Spleen (tissue), 11 donors: ENCODE measurements around the gene SH3BP5. TPM values are rescaled to one million over a fixed set of nuclear protein-coding genes. Genes with fewer than 3 reads are reported as not detected.
A peak's percentile ranks its signal among the peaks of the same experiment; 100 is the strongest.

Experiments used
- DNase-seq: peaks from one replicate; pipeline ENCODE4 v3.0.0-alpha.2; 2020
- H3K27ac ChIP-seq, 8 donors: fragments of 200-600 bp; sonication (generic) in 7 of 8; 1 replicate in 4 of 8; 2 replicates in 4 of 8; pipeline versions ENCODE4 v1.5.0 to v1.8.0; 2016 to 2021; ENCODE audit warnings: inconsistent platforms in 4 of 8, mild to moderate bottlenecking in 4 of 8, moderate library complexity in 1 of 8
- H3K27me3 ChIP-seq, 7 donors: fragments of 200-600 bp; sonication (generic) in 6 of 7; replicated peaks in 1 of 7; 1 replicate in 4 of 7; 2 replicates in 3 of 7; pipeline versions ENCODE4 v1.5.0 to v1.8.0; 2016 to 2021; ENCODE audit warnings: inconsistent platforms in 3 of 7, mild to moderate bottlenecking in 1 of 7
- H3K36me3 ChIP-seq, 6 donors: fragments of 200-600 bp; sonication (generic) in 5 of 6; 1 replicate in 4 of 6; 2 replicates in 2 of 6; pipeline versions ENCODE4 v1.5.0 to v1.8.0; 2016 to 2021; ENCODE audit warnings: inconsistent platforms in 2 of 6
- H3K4me1 ChIP-seq, 6 donors: fragments of 200-600 bp; sonication (generic) in 5 of 6; 1 replicate in 3 of 6; 2 replicates in 3 of 6; pipeline versions ENCODE4 v1.5.0 to v1.8.0; 2016 to 2021; ENCODE audit warnings: inconsistent platforms in 3 of 6
- H3K4me3 ChIP-seq, 8 donors: fragments of 200-600 bp; sonication (generic) in 7 of 8; 1 replicate in 4 of 8; 2 replicates in 4 of 8; pipeline versions ENCODE4 v1.5.0 to v1.8.0; 2016 to 2021; ENCODE audit warnings: inconsistent platforms in 4 of 8, mild to moderate bottlenecking in 4 of 8, moderate library complexity in 2 of 8
- H3K9me3 ChIP-seq, 8 donors: fragments of 200-600 bp; sonication (generic) in 7 of 8; 1 replicate in 4 of 8; 2 replicates in 4 of 8; pipeline versions ENCODE4 v1.5.0 to v1.8.0; 2016 to 2021; ENCODE audit warnings: inconsistent platforms in 4 of 8
- CTCF ChIP-seq, 11 experiments: fragments of 200-600 bp in 7 of 11; fragments of 450-650 bp in 4 of 11; sonication (generic) in 4 of 11; IDR thresholded peaks in 8 of 11; conservative IDR thresholded peaks in 3 of 11; 1 replicate in 7 of 11; 2 replicates in 4 of 11; pipeline versions ENCODE4 v1.4.0 to v1.8.0; 2016 to 2021; ENCODE audit warnings: antibody characterized with exemption in 11 of 11, inconsistent platforms in 4 of 11, mild to moderate bottlenecking in 1 of 11
- POLR2A ChIP-seq, 3 donors: fragments of 450-650 bp; IDR thresholded peaks; one replicate each; pipeline ENCODE4 v1.5.1; 2017; ENCODE audit warnings: antibody characterized with exemption in 3 of 3, mild to moderate bottlenecking in 1 of 3
- POLR2AphosphoS5 ChIP-seq, 3 donors: sonication (generic); formaldehyde crosslinking; IDR thresholded peaks; one replicate each; pipeline ENCODE4 v1.5.1; 2017; ENCODE audit warnings: antibody characterized with exemption in 3 of 3
- WGBS, 5 donors: extraction: QIAGEN DNeasy Blood & Tissue Kit in 3 of 5; methylation state at CpG; one replicate each; pipeline versions ENCODE4 v1.1.5 to v1.1.7; 2013 to 2018; 5-methylcytosine and 5-hydroxymethylcytosine counted together
- intact Hi-C: fragments of 100-400 bp; cut with DNase I; formaldehyde crosslinking; loops from one replicate; pipeline ENCODE4 v1.15.0; 2023; ENCODE audit warnings: low total_unique reads
- polyA plus RNA-seq, 3 donors: library from polyadenylated mRNA; stranded (reverse); fragments of 200-250 nt; gene quantifications; one replicate each; pipeline ENCODE4 v1.2.1, GENCODE V29; 2013
- total RNA-seq, 7 donors: library from RNA; depleted of rRNA in 3 of 7; stranded (reverse); fragments of >200 nt in 3 of 7; fragmentation: NEBNext Ultra II Directional in 4 of 7; extraction: Animal tissue kit (Norgen Biotek cat#: 25700) in 4 of 7; gene quantifications; one replicate each; pipeline versions ENCODE4 v1.1.0 to v1.2.1, GENCODE V29; 2016 to 2021
- donor health status: healthy with polysubstance abuse.
- donor health status: DM: no; HTN: no; CAD: no; lungs with moderate emphysema.
- donor health status: DM: no; HTN: no; CAD: no.
- donor health status: Bipolar disorder and iron deficiency.
- donor health status: healthy.
- donor health status: DM: no; HTN: no; CAD: no.
- donor health status: DM: yes; HTN: yes; CAD: no.

Gene SH3BP5
- total and polyA plus RNA-seq, 10 donors, result 36.4 to 75.0 (median 53.7) TPM

GRCh38 chr3:15348246-15348645 is 15.9 kb upstream of the SH3BP5 start:
- no peak for DNase-seq
- Histone ChIP-seq H3K4me1 (peaks cover 2 to 59% (median 42%) of the 10 kb centered on the region in 6 donors), H3K27ac (peak overlapping the region in 6 of 8 donors; percentile 20 to 90 (median 80)), H3K9me3 (peaks cover 0 to 27% (median 14%) of the 10 kb centered on the region in 8 donors), H3K36me3 (no peaks in the 10 kb centered on the region), H3K27me3 (no peaks in the 10 kb centered on the region), H3K4me3 (no peak overlapping the region)
- TF ChIP-seq POLR2AphosphoS5 (IDR thresholded peaks at IDR 0.05), result no peak
- no peak for TF ChIP-seq CTCF (IDR thresholded peaks at IDR 0.05 in 8 of 11, conservative IDR thresholded peaks at IDR 0.05 in 3 of 11)
- intact Hi-C loops, result no loop called here
- 24 to 43% (median 33%) methylated on average over 1 of the region's 1 CpG for WGBS, 5 donors

- Histone ChIP-seq H3K4me1 (peaks cover 2 to 62% (median 43%) of the 10 kb centered on the region in 6 donors), H3K27ac (peak overlapping the region in 6 of 8 donors; percentile 2 to 90 (median 80)), H3K27me3 (no peaks in the 10 kb centered on the region), H3K36me3 (no peaks in the 10 kb centered on the region), H3K4me3 (no peak overlapping the region), H3K9me3 (peaks cover 0 to 29% (median 14%) of the 10 kb centered on the region in 8 donors)
- no peak for DNase-seq
- no peak for TF ChIP-seq POLR2AphosphoS5 (IDR thresholded peaks at IDR 0.05)
- no peak for TF ChIP-seq POLR2A (IDR thresholded peaks at IDR 0.05)
- TF ChIP-seq CTCF (IDR thresholded peaks at IDR 0.05 in 8 of 11, conservative IDR thresholded peaks at IDR 0.05 in 3 of 11), result no peak
- 68 to 86% (median 75%) methylated on average over 3 of the region's 3 CpGs for WGBS, 5 donors
- intact Hi-C loops, result no loop called here
Measured at GRCh38 chr3:15347737-15348110, 15.3 kb upstream of the SH3BP5 start.

DNA sequence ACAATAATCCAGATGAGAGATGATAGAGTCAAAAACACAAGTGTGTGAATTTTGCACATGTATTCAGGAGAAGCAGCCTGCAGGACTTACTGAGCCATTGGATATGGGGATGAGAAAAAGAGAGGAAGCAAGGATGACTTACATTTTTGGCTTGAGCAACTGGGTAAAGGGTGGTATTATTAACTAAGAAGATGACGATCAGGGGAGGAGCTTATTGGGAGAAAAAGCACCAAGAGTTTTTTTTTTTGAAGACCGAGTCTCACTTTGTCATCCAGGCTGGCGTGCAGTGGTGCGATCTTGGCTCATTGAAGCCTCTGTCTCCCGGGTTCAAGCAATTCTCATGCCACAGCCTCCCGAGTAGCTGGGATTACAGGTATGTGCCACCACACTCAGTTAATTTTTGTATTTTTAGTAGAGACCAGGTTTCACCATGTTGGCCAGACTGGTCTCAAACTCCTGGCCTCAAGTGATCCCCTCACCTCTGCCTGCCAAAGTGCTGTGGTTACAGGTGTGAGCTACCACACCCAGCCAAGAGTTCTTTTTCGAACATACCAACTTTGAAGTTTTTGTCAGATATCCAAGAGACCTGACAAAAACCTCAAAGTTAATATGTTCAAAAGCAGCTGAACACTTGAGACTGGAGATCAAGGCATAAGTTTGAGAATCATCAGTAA is 14.8 kb upstream of the SH3BP5 start:
- peaks cover 2 to 67% (median 43%) of the 10 kb centered on the region in 6 donors for H3K4me1 ChIP-seq
- H3K9me3 ChIP-seq, result peaks cover 0 to 29% (median 14%) of the 10 kb centered on the region in 8 donors
- 80 to 85% (median 81%) methylated on average over 7 of the region's 7 CpGs for WGBS, 5 donors
- H3K36me3 ChIP-seq, result no peaks in the 10 kb centered on the region
- no peak overlapping the region for H3K4me3 ChIP-seq
- H3K27ac ChIP-seq, result peak overlapping the region in 7 of 8 donors; percentile 60 to 90 (median 81)
- H3K27me3 ChIP-seq, result no peaks in the 10 kb centered on the region
- intact Hi-C loops, result no loop called here
- no peak for DNase-seq
- TF ChIP-seq POLR2A (IDR thresholded peaks at IDR 0.05) (no peak), POLR2AphosphoS5 (IDR thresholded peaks at IDR 0.05) (no peak), CTCF (IDR thresholded peaks at IDR 0.05 in 8 of 11, conservative IDR thresholded peaks at IDR 0.05 in 3 of 11) (no peak)

GRCh38 chr3:15346516-15346915 is 14.1 kb upstream of the SH3BP5 start:
- Histone ChIP-seq H3K9me3 (peaks cover 0 to 23% (median 9%) of the 10 kb centered on the region in 8 donors), H3K27ac (peak overlapping the region; percentile 60 to 90 (median 81)), H3K27me3 (no peaks in the 10 kb centered on the region), H3K4me1 (peaks cover 3 to 74% (median 43%) of the 10 kb centered on the region in 6 donors), H3K36me3 (no peaks in the 10 kb centered on the region), H3K4me3 (no peak overlapping the region)
- no peak for DNase-seq
- intact Hi-C loops, result no loop called here
- WGBS, 5 donors, result 95 to 100% (median 97%) methylated on average over 2 of the region's 2 CpGs
- TF ChIP-seq CTCF (IDR thresholded peaks at IDR 0.05 in 8 of 11, conservative IDR thresholded peaks at IDR 0.05 in 3 of 11), result no peak
- TF ChIP-seq POLR2A (IDR thresholded peaks at IDR 0.05), result no peak
- TF ChIP-seq POLR2AphosphoS5 (IDR thresholded peaks at IDR 0.05), result no peak
